NCI-H1930 (cell line): ENCODE measurements around the gene MAML3.

Experiments
- DNase-seq, 2 experiments: peaks; one replicate each; lab custom pipeline; 2025; lab: John Stamatoyannopoulos, UW

The MAML3 gene

GRCh38 chr4:139841464-139842195 lies 312.4 kb downstream of the MAML3 start:
- peak; percentile 35 to 40 for DNase-seq

DNA sequence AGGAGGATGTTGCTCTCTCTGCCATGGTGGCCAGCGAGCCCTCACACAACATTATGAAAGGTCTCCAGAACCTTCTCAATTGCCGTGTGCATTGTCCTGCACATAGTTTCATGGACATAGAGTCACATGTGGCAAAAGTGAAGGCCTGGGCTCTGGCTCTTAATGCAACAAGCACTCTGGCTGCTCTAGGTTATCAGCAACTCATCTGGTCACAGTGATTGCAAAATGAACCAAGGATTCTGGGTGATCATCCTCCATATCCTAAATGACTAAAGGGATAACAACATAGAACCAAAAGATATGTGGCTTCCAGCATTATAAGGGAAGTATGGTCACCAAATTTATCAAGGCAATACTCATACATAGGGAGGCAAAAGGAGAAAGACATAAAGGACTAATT lies 313.2 kb downstream of the MAML3 start:
- DNase-seq, result no peak

DNA sequence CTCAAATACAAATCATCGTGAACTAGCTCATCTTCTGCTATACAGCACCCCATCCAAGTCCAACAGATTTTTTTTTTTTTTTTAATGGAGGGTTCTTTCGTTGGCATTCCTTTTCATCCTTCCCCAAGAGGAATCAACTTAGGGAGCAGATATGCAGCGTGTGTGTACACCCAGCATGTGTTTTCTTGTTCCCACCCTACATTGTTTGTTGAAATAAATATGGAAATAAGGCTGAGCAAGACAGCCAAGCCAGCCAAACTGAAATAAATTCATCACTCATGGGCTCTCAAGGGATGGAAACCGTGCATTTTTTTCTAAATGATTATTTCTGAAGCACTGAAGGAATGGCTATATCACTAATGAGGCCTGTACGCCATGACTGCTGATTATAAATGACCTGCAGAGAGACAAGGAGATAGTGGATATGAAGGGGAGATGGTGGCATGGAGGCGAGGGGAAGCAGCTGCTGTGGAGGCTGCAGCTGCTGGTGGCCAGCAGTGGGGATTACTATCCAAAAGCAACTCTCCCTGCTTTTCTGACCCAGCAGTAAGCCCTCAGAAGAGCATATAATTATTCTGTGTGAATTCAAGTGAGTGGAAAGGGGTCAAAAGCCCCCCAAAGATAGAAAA lies 314.5 kb downstream of the MAML3 start:
- no peak for DNase-seq

DNA sequence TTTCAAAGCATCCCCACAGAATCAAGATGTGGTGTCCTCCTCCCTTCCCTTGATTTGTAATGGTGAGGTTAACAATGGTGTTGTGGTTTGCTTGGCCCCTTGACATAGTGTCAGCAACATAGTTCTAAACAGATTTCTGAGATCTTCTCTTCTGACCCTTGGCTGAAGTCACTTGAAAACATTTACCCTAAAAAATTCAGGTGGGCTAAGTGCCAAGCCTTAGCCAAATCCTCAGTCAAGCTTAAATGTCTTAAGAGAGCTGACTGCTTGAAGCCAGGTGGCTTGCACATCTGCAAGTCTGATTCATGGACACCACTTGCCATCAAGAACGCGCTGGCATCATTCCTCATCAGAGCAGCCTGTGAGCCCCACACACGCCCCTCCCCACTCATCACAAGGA lies 315.2 kb downstream of the MAML3 start:
- no peak for DNase-seq

GRCh38 chr4:139834981-139835391 lies 319.0 kb downstream of the MAML3 start:
- DNase-seq, result no peak

DNA sequence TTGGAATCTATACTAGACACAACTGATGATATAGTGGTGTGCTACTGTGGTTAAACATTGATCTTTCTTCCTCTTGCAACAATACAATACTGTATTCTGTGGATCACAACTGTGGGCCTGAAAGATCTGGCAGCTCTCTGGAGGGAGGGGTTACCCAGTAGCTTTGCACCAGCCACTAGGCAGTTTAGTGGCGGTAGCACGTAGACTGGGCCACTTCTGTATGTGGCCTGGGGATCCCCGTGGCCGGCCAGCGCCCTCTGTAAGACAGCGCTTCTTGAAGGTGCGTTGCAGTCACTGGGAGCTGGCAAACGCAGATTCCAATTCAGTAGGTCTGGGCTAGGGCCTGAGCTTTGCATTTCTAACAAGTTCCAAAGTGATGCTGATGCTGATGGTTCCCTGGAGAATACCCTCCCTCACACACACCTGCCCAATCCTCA lies 319.7 kb downstream of the MAML3 start:
- peak in 1 of 2 experiments; percentile 59 for DNase-seq

DNA sequence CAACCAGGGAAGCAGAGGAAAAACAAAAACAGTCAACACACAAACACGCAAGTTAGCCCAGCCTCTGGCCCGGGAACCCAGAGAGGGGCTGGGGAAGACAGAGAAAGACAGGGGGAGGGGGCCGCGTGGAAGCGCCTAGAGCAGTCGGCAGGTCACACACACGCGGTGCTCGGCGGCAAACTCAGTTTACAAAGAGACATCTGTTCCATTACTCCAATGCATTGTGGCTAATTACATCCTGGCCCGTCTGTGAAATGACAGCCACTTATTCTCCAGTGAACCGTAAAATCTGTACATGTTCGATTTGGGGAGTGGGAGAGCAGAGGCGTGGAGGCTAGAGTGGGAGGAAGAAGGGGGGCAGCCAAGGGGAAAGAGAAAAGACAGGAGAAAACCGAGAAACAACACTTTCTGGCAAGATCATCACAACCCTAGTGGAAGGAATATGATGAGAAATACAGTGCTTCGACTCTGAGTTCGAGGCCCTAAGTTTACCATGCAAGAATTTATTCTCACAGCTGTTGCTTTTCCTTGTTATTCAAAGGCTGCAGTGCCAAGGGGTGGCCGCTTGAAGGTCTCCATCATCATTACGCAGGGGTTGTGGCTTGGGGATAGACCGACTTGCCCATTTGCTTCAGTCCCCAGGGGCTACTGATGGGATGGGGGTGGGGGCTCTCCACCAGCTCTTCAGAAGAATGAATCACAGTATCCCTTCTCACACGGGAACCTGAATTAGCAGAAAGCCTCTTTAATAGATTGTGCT lies 320.7 kb downstream of the MAML3 start:
- peak; percentile 39 to 62 for DNase-seq

GRCh38 chr4:139828966-139829664 lies 324.9 kb downstream of the MAML3 start:
- no peak for DNase-seq

GRCh38 chr4:139826426-139826825 lies 327.6 kb downstream of the MAML3 start:
- no peak for DNase-seq

DNA sequence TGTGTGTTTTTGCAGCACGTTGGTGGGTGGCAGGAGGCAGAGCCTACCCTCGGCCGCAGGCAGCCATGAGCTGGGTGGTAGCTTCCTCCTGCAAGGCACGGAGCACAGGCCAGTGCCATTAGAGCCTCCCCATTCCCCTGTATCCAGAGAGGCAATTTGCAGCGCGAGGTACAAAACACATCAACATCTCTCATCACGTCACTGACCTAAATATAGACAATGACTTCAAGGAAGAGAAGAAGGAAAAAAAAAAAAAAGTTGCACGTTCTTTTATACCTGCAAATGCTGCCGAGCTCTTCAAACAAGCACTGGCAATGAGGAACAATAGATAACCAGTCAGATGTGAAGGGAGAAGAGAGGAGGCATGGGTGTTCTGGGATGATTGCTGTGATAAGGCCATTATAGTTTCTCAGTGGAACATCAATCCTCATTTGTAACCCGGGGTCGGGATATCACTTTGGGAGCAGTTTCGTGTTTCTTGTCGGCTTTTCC lies 328.4 kb downstream of the MAML3 start:
- DNase-seq, result no peak

DNA sequence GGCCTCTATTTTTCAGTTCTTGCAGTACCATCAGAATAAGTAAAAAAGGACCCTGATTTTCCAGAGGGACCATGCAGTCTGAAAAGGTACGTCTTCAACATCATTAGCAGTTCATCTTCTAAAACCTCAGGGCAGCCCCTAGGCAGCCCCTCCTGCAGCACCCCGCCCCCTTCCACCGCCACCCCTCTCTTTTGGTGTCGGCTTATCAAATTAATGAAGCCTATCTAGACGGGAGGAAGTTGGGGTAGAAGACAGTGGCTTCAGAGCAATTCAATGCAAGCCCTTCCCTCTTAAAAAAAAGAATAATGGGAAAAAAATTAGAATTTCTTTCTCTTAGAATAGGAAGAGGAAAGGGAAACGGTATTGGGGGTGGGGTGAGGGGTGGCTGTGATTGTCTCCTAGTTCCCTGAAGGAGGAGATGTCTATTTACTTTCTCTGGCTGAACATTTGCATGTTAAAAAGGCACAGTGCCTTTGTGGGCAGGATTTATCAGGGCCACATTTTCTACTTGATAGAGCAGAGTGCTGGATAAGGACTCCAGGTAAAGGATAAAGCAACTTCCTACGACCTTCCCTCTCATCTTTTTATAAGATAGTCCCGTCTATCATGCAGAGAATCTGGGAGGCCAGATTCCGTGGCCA lies 329.0 kb downstream of the MAML3 start:
- DNase-seq, result no peak

- no peak for DNase-seq
Observed at GRCh38 chr4:139823746-139824145, 330.2 kb downstream of the MAML3 start.

GRCh38 chr4:139823345-139823744 lies 330.6 kb downstream of the MAML3 start:
- no peak for DNase-seq

- DNase-seq, result no peak
Observed at GRCh38 chr4:139822391-139822790, 331.6 kb downstream of the MAML3 start.

DNA sequence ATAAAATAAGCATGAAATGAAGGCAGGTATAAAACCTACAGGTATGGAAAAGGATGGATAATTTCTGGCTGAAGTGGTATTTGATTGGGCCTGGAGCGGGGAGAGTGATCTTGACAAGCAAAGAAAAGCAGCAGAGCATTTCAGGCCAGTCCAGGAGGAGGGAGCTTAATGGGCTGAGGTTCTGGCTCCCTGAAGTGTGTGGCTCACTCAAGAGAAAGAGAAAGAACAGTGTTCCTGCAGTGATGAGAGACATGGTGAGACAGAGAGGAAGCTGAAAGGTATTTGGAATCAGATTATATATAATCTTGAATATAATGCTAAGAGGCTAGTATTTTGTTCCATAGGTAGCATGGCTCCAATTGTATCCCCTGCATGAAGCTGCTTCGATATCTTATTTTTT lies 334.9 kb downstream of the MAML3 start:
- no peak for DNase-seq

DNA sequence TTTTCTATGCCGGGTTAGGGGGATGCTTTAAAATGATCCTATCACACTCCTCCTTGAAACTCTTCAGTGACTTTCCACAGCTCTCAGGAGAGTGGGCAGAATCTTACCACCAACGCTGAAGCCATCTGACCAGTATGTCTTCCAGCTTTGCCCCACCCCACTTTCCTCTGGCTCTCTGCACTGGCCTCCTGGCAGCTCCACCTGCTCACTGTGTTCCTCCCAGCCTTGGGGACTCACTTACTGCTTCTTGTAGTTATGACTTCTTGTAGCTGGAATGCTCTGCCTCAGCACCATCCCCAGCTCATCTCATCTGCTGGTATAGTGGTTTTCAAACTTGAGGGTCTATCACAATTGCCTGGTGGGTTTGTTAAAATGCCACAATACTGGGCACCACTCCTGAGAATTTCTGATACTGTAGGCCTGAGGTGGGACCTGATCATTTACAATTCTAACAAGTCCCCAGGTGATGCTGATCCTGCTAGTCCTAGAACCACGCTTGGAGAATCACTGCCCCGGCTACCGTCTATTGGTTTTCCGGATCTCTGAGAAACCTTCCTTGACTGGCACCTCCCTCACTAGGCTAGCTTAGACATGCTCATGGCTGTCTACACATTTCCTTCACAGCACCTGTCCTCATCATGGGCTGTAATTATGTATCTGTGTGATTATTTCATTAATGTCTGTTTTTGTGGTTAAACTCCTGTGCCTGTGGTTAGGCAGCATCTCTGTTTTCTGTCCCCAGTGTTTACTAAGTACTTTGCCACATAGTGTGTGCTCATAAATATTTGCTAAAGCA lies 336.1 kb downstream of the MAML3 start:
- DNase-seq, result peak; percentile 26 to 46

DNA sequence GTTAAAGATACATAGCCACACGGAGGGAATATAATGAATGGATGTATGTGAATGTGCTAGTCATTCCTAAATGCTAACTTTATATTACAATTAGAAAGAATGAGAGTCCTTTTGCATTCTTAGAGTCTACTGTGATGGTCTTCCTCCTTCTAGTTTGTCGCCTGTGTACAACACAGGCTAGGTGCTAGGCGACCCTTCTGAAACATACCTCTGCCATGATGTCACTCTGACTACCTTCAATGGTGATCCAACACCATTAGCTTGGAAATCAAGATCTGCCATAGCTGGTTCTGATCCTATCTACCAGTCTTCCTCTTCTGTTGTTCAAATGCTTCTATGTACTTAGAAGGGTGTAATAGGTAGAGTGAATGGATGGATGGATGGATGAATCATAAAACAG lies 337.1 kb downstream of the MAML3 start:
- DNase-seq, result no peak

- DNase-seq, result no peak
Observed at GRCh38 chr4:139815778-139816601, 338.0 kb downstream of the MAML3 start.

DNA sequence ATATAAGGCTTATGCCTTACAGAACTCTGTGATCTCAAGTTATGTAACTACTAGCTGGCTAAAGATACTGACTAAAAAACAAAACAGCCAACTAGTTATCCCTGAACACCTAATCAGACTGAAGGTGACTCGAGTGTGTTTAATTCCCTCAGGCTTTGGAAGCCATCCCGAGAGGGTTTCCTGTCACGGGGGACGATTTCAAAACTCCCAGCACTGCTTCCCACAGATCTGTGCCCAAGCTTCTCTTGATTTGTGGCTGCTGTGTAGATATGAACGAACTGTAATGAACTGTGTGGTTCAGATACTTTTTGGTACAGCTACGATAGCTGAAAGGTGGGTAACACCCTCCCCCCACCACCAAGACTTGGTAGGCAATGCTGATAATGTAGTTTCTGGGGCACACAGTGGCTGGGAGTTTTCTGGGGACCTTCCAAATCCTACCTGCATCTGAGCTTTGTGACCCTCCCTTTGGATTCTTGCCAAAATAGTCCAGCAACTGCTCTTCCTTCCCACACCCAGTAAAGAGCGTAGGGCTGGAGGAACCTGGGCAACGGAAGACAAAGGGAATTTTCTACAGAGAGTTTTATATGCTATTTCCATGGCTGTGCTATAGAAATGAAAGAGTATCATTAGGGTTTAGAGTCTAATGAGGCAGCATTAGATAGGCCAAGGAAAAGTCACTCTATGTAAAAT lies 339.5 kb downstream of the MAML3 start:
- no peak for DNase-seq
